GM19467 (cell line): Measurements from ENCODE around the gene STYX.

Experiments
- ATAC-seq: cut with Tn5 transposase; IDR thresholded peaks from one replicate; pipeline ENCODE4 v1.9.1; 2021; ENCODE audit warnings: mild to moderate bottlenecking, moderate library complexity; ENCODE audit not compliant: unreplicated experiment

Gene STYX

GRCh38 chr14:52729925-52730708 lies at the start of gene STYX:
Gene STYX (plus strand): TSS chr14:52730166. CDS start chr14:52730475, 309 bp downstream.
- peak; percentile 91 for ATAC-seq

DNA sequence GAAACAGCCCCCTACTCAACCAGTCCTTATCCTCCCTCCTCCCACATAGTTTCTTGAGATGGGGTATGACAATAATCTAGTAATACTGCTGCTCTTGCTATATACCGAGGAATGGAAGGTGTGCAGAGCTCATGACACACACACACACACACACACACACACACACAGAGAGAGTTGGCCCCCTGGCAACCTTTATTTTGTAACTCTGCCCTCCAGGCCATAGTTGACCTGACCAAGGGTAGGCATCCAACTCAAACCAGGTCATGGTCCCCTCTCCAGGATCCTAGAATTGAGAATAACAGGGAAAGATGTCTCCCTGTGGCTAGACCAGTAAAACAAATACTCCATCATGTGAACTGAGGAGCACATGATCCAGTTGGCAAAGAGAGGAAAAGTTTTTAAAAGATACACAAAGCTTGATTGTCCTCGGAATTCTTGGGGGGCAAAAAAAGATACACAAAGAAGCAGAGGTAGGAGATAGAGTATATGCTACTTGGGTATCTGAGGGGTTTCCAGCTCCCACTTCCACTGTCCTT lies 45.9 kb upstream of the STYX start:
- no peak for ATAC-seq

GRCh38 chr14:52686176-52686575 lies 43.8 kb upstream of the STYX start:
- no peak for ATAC-seq

GRCh38 chr14:52690983-52691760 lies 38.8 kb upstream of the STYX start:
- no peak for ATAC-seq

- ATAC-seq, result no peak
These were observed 37.6 kb upstream of the STYX start for GRCh38 chr14:52692248-52692962.

- ATAC-seq, result no peak
These were observed 36.9 kb upstream of the STYX start for GRCh38 chr14:52693036-52693435.

DNA sequence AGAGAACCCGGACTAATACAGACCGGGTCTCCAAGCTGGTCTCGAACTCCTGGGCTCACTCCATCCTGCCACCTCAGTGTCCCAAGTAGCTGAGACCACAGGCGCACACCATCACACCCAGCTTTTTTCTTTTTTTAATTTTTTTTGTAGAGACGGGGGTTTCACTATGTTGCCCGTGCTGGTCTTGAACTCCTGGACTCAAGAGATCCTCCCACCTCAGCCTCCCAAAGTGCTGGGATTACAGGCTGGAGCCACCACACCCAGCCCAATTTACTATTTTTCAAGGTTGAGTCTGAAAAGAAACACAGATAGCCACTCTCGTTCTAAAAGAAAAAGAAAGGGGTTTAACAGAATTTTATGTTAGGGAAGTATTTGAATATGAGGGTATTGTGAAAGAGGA lies 36.4 kb upstream of the STYX start:
- no peak for ATAC-seq

- ATAC-seq, result peak; percentile 58
These were observed 35.0 kb upstream of the STYX start for GRCh38 chr14:52694761-52695480.

- peak; percentile 67 for ATAC-seq
These were observed 34.4 kb upstream of the STYX start, which contains the start of gene ERO1A for GRCh38 chr14:52695481-52696091. Gene ERO1A (minus strand): TSS chr14:52695558. CDS start chr14:52695481, 77 bp downstream.

DNA sequence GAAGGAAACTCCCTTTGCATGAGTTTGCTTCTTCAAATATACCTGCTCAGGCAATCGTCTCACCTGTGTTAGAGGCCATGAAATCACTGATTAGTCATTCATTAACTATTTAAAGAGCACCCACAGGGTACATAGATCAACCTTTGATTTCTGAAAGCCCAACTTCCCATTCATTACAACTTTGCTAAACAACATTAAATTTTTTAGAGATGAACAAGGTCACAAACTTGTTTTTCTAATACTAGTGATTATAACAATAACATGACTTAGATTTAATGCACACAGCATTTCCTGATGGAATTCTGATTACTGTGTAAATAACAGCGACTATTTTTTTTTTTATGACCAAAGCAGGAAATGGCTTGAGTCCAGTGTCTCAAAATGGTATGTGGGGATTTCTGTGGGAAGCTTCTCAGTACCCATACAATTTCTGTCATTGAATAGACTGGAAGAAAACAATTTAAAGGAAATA lies 29.2 kb upstream of the STYX start:
- ATAC-seq, result no peak

DNA sequence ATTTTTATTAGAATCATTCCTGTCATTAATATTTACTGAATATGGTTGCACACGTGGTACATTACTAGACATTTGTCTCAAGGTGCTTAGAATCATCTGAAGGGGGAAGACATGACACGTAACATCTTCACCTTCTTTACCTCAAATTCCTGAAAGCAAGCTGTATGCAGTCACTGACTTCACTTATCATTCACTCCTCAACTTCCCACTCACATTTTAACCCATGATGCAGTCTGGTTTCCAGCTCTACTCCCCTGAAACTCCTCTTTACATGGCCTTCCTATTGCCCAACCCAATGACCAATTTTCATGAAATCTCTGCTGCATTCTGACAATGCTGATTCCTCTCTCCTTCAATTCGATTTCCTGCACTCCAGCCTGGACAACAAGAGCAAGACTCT lies 28.7 kb upstream of the STYX start:
- no peak for ATAC-seq

GRCh38 chr14:52703225-52703624 lies 26.7 kb upstream of the STYX start:
- ATAC-seq, result no peak

DNA sequence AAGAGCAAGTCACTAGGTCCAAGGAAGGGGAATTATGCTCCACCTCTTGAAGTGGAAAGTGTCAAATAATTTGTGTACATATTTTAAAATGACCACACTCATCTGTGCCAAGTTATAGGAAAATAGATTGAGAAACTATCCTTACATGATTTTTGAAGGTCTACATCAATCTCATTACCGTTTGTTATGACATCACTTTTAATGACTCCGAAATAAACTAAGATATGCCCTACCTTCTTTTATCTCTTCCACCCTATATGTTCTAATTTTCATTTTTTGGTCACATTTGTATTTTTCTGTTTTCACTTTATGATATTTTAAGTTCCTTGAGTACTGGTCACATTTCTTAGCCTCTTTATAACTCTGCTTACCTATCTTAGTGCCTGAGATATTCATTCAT lies 26.3 kb upstream of the STYX start:
- ATAC-seq, result no peak

DNA sequence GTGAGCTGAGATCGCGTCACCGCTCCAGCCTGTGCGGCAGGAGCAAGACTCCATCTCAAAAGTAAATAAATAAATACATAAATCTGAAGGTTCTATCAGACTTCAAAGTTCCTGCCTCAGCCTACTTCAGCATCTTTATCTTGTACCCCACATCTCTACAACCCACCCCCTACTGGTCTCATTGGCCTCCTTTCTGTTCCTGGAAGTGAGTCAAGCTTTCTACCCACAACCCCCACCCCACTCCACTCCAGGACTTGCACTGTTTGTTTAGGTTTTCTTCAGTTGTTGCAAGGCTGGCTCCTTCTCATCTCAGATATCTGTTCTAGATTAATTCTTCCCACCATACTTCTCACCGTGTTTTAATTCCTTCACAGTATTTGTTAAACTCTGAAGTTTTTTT lies 23.7 kb upstream of the STYX start:
- no peak for ATAC-seq

- ATAC-seq, result peak; percentile 98
These were observed 23.0 kb upstream of the STYX start, which contains the start of gene PSMC6 for GRCh38 chr14:52706724-52707706. Gene PSMC6 (plus strand): TSS chr14:52707200. CDS start chr14:52707220, 20 bp downstream.

DNA sequence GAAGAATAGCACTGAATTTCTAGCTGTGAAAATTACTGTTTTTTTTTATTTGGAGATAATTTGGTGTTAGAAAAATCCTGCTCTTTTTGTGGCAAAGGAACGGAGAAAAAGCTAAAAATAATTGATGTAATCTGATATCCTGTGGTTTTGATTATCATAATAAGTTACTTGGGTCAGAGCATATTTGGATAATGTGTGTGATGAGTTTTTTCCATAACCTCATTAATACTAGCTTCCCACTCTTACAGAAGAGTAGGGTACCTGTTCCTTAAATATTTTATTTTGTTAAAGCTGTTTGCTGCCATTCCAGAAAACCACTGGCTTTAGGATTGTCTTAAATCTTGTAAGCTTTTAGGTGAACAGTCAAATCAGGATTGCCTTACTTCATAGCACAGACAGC lies 18.3 kb upstream of the STYX start:
- ATAC-seq, result no peak

- no peak for ATAC-seq
These were observed 13.8 kb upstream of the STYX start for GRCh38 chr14:52716155-52716554.

GRCh38 chr14:52723514-52724359 lies 6.2 kb upstream of the STYX start:
- ATAC-seq, result no peak
